ENCODE measurements around the gene NDST3.

DNA sequence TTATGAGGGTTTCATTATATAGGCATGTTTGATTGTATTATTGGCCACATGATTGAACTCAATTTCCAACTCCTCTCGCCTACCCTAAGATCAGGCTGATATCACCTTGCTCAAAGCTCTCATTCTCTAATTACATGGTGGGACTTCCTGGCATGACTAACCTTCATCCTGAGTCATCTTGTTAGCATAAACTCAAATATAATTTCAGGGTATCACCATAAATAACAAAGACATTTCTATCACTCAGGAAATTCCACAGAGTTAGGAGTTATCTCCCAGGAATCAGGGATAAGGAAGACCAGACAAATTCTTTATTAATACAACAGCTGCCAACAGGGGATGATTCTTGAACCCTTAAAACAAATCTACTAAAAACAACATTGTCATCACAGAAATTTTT lies 90.7 kb downstream of the NDST3 start:
- TF ChIP-seq, protein P1, sequence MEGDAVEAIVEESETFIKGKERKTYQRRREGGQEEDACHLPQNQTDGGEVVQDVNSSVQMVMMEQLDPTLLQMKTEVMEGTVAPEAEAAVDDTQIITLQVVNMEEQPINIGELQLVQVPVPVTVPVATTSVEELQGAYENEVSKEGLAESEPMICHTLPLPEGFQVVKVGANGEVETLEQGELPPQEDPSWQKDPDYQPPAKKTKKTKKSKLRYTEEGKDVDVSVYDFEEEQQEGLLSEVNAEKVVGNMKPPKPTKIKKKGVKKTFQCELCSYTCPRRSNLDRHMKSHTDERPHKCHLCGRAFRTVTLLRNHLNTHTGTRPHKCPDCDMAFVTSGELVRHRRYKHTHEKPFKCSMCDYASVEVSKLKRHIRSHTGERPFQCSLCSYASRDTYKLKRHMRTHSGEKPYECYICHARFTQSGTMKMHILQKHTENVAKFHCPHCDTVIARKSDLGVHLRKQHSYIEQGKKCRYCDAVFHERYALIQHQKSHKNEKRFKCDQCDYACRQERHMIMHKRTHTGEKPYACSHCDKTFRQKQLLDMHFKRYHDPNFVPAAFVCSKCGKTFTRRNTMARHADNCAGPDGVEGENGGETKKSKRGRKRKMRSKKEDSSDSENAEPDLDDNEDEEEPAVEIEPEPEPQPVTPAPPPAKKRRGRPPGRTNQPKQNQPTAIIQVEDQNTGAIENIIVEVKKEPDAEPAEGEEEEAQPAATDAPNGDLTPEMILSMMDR (IDR thresholded peaks at IDR 0.05), result no peak
- TF ChIP-seq EZH2phosphoT487 (IDR thresholded peaks at IDR 0.05) (no peak), EZH2 (IDR thresholded peaks at IDR 0.05) (no peak)

Data from neural progenitor cell (in vitro differentiated cells).